Stimulated activated naive CD4-positive, alpha-beta T cell treated with Interleukin-2 at 50 U/mL for 16 hours (primary cell): ENCODE measurements around the gene BICD1.

Experiments
- DNase-seq: peaks from one replicate; lab custom pipeline; 2025; lab: John Stamatoyannopoulos, UW

The BICD1 gene

GRCh38 chr12:32281098-32281497 is 174.5 kb downstream of the BICD1 start:
- no peak for DNase-seq

GRCh38 chr12:32284561-32284960 is 177.9 kb downstream of the BICD1 start:
- no peak for DNase-seq

GRCh38 chr12:32285021-32285420 is 178.4 kb downstream of the BICD1 start:
- no peak for DNase-seq

GRCh38 chr12:32285489-32285888 is 178.8 kb downstream of the BICD1 start:
- no peak for DNase-seq

- DNase-seq, result no peak
Observed at GRCh38 chr12:32290411-32290810, 183.8 kb downstream of the BICD1 start.

- no peak for DNase-seq
Observed at GRCh38 chr12:32292151-32292550, 185.5 kb downstream of the BICD1 start.

GRCh38 chr12:32293808-32294419 is 187.3 kb downstream of the BICD1 start:
- no peak for DNase-seq

GRCh38 chr12:32296567-32296966 is 189.9 kb downstream of the BICD1 start:
- DNase-seq, result no peak

GRCh38 chr12:32298917-32299316 is 192.3 kb downstream of the BICD1 start:
- no peak for DNase-seq

GRCh38 chr12:32301216-32301615 is 194.6 kb downstream of the BICD1 start:
- no peak for DNase-seq

- DNase-seq, result no peak
Observed at GRCh38 chr12:32302218-32303173, 195.8 kb downstream of the BICD1 start.

GRCh38 chr12:32303174-32303549 is 196.5 kb downstream of the BICD1 start:
- DNase-seq, result no peak

GRCh38 chr12:32305163-32305562 is 198.5 kb downstream of the BICD1 start:
- DNase-seq, result no peak

GRCh38 chr12:32307326-32307725 is 200.7 kb downstream of the BICD1 start:
- DNase-seq, result no peak

GRCh38 chr12:32309811-32310736 is 203.4 kb downstream of the BICD1 start:
- no peak for DNase-seq

- no peak for DNase-seq
Observed at GRCh38 chr12:32312049-32312670, 205.5 kb downstream of the BICD1 start.

- no peak for DNase-seq
Observed at GRCh38 chr12:32322354-32322753, 215.7 kb downstream of the BICD1 start.

- DNase-seq, result no peak
Observed at GRCh38 chr12:32331133-32331532, 224.5 kb downstream of the BICD1 start.

- DNase-seq, result no peak
Observed at GRCh38 chr12:32332446-32332845, 225.8 kb downstream of the BICD1 start.

- DNase-seq, result no peak
Observed at GRCh38 chr12:32334371-32334777, 227.7 kb downstream of the BICD1 start.

GRCh38 chr12:32336261-32336660 is 229.6 kb downstream of the BICD1 start:
- DNase-seq, result no peak

- DNase-seq, result no peak
Observed at GRCh38 chr12:32343496-32343895, 236.8 kb downstream of the BICD1 start.
